ENCODE measurements around the gene DYNLT4.
"Not testable (repeated sequence)": the region's sequence is repeated elsewhere in the genome, so short reads cannot be mapped to it uniquely, and the experiment has no call there.

DNA sequence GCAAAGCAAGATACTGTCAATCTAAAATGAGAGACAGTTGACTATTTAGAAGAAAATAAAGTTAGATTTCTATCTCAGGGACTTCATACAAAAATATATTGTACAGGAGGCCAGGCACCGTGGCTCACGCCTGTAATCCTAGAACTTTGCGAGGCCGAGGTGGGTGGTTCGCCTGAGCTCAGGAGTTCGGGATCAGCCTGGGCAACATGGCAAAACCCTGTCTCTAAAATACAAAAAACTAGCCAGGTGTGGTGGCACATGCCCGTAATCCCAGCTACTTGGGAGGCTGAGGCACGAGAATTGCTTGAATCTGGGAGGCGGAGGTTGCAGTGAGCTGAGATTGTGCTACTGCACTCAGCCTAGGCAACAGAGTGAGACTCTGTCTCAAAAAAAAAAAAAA, 8.8 kb upstream of the DYNLT4 start:
- TF ChIP-seq EZH2phosphoT487 (IDR thresholded peaks at IDR 0.05; ENCODE audit: borderline replicate concordance, low read length), result not testable (repeated sequence)
- TF ChIP-seq, protein P1, sequence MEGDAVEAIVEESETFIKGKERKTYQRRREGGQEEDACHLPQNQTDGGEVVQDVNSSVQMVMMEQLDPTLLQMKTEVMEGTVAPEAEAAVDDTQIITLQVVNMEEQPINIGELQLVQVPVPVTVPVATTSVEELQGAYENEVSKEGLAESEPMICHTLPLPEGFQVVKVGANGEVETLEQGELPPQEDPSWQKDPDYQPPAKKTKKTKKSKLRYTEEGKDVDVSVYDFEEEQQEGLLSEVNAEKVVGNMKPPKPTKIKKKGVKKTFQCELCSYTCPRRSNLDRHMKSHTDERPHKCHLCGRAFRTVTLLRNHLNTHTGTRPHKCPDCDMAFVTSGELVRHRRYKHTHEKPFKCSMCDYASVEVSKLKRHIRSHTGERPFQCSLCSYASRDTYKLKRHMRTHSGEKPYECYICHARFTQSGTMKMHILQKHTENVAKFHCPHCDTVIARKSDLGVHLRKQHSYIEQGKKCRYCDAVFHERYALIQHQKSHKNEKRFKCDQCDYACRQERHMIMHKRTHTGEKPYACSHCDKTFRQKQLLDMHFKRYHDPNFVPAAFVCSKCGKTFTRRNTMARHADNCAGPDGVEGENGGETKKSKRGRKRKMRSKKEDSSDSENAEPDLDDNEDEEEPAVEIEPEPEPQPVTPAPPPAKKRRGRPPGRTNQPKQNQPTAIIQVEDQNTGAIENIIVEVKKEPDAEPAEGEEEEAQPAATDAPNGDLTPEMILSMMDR (IDR thresholded peaks at IDR 0.05; ENCODE audit: low read depth, low read length, poor library complexity, severe bottlenecking), result not testable (repeated sequence)

All from DOHH2 (cell line).